HG03575 (cell line): ENCODE results near the gene SLC25A3.
"Not testable (repeated sequence)": the region's sequence is repeated elsewhere in the genome, so short reads cannot be mapped to it uniquely, and the experiment has no call there.

Experiments used
- ATAC-seq: cut with Tn5 transposase; IDR thresholded peaks from one replicate; pipeline ENCODE4 v1.9.1; 2021; ENCODE audit not compliant: unreplicated experiment, insufficient number of reproducible peaks, low FRiP score; ENCODE audit errors: extremely low read depth

SLC25A3 gene

DNA sequence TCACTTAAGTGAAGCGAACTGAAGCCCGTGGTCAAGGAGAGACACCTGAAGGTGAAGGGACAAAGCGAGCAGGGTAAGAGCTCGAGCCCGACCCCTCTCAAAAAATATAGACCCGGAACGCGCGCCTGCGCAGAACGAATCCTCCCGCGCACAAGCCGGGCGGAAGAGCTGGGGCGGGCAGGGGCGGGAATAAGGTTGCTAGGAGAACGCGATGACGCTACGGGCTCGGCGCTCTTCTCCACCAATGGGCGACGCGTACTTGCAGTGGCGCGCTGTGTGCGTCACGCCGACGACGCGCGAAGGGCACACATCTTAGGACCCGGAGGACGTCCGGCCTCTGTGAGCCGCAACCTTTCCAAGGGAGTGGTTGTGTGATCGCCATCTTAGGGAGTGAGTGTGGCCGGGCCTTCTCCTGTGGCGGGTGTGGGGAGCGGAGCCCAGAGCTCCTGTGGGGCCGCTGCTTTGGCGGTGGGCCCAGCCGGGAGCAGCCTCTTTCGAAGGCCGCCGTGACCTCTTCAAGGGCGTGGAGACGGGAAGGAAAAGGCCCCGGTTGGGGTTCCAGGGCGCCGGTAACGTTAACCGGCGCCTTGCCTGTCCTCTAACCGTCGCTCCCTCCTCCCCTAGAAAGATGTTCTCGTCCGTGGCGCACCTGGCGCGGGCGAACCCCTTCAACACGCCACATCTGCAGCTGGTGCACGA, at the start of gene SLC25A3:
SLC25A3 (plus strand) TSS at position 336 of the 699 bp plus-strand sequence; CDS start at position 629, 293 bp downstream.
- ATAC-seq, result peak; percentile 93

- no peak for ATAC-seq
These were observed 49.8 kb upstream of the SLC25A3 start for GRCh38 chr12:98543701-98544100.

DNA sequence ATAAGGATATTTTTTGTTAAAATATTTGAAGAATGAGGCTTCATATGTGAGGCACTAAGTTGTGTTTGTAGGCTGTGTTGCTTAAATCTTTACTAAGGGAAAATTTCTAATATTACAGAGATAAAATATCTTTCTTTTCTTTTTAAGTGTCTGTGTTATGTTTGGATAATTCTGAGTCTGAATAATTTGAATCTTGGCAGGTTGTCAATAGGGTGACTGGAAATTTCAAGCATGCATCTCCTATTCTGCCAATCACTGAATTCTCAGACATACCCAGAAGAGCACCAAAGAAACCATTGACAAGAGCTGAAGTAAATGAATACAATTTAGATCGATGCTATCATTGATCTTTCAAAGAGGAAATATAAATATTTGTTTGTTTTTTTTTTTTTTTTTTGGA, 48.7 kb upstream of the SLC25A3 start:
- no peak for ATAC-seq

DNA sequence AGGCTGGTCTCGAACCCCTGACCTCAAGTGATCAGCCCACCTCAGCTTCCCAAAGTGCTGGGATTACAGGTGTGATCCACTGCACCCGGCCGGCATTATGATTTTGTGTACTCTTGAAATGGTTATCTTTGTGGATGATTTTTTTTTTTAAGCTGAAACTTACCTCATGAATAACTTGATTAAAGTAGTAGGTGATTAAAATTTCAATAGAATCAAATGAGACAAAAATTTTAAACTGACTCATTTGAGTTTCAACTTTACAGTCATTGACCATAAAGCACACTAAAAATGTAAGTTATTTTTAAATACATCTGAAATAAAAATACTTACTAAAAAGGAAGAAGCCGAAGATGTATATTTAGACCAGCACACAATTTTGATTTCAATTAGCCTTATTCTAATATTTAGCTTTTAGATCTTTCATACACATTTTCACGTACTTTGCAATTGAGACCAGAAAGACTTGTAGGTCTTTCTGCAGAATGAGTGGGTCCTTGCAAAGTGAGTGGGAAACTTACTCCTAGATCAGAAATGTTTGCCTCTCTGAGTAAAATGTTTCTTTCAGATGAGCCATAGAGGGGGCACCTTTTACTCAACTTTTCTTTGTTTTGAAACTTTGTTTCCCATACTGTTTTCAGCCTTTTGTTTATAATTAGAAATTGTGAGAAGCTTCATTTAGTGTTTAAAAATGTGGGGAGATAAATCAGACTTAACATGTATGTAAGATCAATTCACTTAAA, 43.9 kb upstream of the SLC25A3 start:
- ATAC-seq, result no peak

DNA sequence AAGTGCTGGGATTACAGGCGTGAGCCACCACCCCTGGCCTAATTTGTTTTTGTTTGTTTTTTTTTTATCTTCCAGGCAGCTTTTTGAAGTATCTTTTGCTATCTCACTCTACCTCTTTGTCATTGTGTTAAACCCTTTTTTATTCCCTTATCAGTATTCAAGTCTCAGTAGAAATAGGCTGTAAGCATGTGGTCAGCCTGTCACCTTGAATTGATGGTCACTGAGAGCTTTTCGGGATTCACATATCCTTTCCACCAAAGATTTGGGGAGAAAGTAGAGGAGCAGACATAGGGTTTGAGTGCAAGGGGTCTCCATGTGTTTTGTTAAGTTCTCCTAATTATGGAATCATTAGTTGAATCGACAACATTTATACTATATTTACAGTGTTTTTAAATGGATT, 41.7 kb upstream of the SLC25A3 start:
- no peak for ATAC-seq

- not testable (repeated sequence) for ATAC-seq
These were observed 35.4 kb upstream of the SLC25A3 start for GRCh38 chr12:98558097-98558496.

DNA sequence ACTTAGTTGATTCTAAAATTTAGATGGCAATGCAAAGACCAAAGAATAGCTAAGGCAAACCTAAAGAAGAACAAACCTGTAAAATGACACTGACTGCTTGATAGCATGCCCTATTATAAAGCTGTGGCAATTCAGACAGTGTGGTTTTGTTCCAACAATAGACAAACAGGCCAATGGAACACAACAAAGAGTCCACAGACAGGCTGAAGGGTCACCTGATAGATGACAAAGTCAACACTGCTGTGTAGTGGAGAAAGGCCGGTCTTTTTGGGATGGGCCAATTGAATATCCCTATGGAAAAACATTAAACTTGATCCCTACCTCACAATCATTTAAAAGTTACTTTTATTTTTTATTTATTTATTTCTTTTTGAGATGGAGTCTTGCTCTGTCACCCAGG, 33.8 kb upstream of the SLC25A3 start:
- ATAC-seq, result no peak

DNA sequence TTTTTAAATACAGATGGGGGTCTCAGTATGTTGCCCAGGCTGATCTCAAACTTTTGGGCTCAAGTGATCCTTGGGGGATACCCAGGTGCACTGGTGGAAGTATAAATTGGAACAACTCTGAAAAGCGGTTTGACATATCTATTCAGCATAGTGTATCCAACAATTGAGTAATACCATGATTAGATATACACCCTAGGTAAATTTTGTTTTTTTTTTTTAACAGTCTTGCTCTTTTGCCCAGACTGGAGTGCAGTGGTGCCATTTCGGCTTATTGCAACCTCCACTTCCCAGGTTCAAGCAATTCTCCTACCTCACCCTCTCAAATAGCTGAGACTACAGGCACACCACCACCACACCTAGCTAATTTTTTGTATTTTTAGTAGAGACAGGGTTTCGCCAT, 31.6 kb upstream of the SLC25A3 start:
- ATAC-seq, result no peak

GRCh38 chr12:98572010-98572409, 21.5 kb upstream of the SLC25A3 start:
- ATAC-seq, result no peak

- no peak for ATAC-seq
These were observed 19.4 kb upstream of the SLC25A3 start for GRCh38 chr12:98574110-98574509.

DNA sequence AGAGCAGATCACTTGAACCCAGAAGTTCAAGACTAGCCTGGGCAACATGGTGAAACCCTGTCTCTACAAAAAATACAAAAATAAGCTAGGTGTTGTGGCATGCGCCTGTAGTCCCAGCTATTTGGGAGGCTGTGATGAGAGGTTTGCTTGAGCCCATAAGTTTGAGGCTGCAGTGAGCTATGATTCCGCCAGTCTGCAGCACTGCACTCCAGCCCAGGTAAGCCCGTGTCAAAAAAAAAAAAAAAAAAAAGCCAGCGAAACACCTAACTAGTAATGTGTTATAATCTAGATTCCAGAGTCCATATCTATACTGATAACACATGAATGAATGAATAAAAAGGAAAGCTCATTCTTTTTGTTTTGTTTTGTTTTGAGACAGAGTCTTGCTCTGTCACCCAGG, 18.5 kb upstream of the SLC25A3 start:
- no peak for ATAC-seq

- ATAC-seq, result not testable (repeated sequence)
These were observed 16.7 kb upstream of the SLC25A3 start for GRCh38 chr12:98576795-98577194.

GRCh38 chr12:98578392-98578791, 15.1 kb upstream of the SLC25A3 start:
- ATAC-seq, result no peak

- ATAC-seq, result no peak
These were observed 14.7 kb upstream of the SLC25A3 start for GRCh38 chr12:98578821-98579220.

GRCh38 chr12:98579347-98579746, 14.1 kb upstream of the SLC25A3 start:
- no peak for ATAC-seq

- no peak for ATAC-seq
These were observed 13.7 kb upstream of the SLC25A3 start for GRCh38 chr12:98579835-98580234.

DNA sequence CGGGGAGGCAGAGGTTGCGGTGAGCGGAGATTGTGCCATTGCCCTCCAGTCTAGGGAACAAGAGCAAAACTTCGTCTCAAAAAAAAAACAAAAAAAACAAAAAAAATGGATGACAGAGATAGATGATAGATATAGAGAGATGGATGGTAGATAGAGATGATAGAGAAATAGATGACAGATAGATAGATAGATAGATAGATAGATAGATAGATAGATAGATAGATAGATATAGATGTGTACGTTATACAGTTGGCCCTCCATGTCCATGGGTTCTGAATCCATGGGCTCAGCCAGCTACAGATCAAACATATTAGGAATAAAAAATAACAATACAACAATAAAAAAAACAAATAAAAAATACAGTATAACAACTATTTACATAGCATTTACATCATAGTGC, 12.8 kb upstream of the SLC25A3 start:
- ATAC-seq, result no peak

- ATAC-seq, result no peak
These were observed 12.4 kb upstream of the SLC25A3 start for GRCh38 chr12:98581101-98581500.

DNA sequence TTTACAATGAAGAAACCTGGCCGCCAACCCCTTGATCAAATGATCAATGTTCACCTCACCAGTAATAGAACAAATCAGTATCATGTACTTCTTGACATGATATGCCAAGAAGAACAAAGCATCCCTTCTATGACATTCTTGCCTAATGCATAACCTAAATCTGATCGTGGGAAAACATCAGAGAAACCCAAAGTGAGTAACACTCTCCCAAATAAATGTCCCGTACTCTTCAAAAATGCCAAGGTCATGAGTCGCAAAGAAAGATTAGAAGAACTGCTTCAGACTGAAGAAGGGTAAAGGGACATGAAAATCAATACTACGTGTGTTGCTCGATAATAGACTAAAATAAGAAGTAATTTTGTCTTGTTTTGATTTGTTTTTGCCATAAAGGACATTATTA, 11.4 kb upstream of the SLC25A3 start:
- no peak for ATAC-seq

- ATAC-seq, result no peak
These were observed 6.4 kb upstream of the SLC25A3 start for GRCh38 chr12:98587084-98587483.

GRCh38 chr12:98591209-98591608, 2.3 kb upstream of the SLC25A3 start:
- no peak for ATAC-seq
